PC-9 (cell line): ENCODE results near the gene ARID5B.

Experiments used
- EZH2 ChIP-seq: fragments of 200-600 bp; sonication (generic); IDR thresholded peaks from 2 replicates; pipeline ENCODE4 v1.8.0; 2017; ENCODE audit warnings: antibody characterized with exemption, low read depth
- TF ChIP-seq, protein P1 (sequence below): fragments of 200-600 bp; sonication (generic); conservative IDR thresholded peaks from 2 replicates; pipeline ENCODE4 v1.6.1; 2017; ENCODE audit warnings: mixed run types, antibody characterized with exemption, mild to moderate bottlenecking, moderate library complexity

DNA sequence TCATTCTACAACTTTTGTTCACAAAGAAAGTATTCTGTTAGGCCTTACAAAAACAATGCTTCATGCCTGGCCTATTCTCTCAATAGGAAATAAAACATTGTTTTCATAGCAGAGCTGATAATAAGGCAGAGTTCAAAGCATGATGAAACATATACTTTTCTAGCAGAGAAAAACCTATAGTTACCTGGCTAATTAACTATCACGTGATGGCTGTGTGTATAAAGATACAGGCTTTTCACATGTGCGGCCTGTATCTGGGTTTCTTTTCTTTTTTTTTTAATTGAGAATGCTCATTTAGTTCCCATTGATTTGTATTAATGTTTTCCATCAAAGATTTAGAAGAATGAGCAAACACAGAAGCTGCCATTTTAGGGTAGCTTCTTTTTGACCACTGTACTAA, 51.7 kb downstream of the ARID5B start:
- TF ChIP-seq, protein P1, sequence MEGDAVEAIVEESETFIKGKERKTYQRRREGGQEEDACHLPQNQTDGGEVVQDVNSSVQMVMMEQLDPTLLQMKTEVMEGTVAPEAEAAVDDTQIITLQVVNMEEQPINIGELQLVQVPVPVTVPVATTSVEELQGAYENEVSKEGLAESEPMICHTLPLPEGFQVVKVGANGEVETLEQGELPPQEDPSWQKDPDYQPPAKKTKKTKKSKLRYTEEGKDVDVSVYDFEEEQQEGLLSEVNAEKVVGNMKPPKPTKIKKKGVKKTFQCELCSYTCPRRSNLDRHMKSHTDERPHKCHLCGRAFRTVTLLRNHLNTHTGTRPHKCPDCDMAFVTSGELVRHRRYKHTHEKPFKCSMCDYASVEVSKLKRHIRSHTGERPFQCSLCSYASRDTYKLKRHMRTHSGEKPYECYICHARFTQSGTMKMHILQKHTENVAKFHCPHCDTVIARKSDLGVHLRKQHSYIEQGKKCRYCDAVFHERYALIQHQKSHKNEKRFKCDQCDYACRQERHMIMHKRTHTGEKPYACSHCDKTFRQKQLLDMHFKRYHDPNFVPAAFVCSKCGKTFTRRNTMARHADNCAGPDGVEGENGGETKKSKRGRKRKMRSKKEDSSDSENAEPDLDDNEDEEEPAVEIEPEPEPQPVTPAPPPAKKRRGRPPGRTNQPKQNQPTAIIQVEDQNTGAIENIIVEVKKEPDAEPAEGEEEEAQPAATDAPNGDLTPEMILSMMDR: no peak
- no peak for TF ChIP-seq EZH2
